GM18909 (cell line): ENCODE data around the gene CASQ2.

Experiments
- ATAC-seq: cut with Tn5 transposase; IDR thresholded peaks from one replicate; pipeline ENCODE4 v1.9.1; 2021; ENCODE audit warnings: mild to moderate bottlenecking; ENCODE audit not compliant: unreplicated experiment, poor library complexity

The CASQ2 gene

GRCh38 chr1:115669886-115670285 is 98.6 kb downstream of the CASQ2 start:
- ATAC-seq: no peak

DNA sequence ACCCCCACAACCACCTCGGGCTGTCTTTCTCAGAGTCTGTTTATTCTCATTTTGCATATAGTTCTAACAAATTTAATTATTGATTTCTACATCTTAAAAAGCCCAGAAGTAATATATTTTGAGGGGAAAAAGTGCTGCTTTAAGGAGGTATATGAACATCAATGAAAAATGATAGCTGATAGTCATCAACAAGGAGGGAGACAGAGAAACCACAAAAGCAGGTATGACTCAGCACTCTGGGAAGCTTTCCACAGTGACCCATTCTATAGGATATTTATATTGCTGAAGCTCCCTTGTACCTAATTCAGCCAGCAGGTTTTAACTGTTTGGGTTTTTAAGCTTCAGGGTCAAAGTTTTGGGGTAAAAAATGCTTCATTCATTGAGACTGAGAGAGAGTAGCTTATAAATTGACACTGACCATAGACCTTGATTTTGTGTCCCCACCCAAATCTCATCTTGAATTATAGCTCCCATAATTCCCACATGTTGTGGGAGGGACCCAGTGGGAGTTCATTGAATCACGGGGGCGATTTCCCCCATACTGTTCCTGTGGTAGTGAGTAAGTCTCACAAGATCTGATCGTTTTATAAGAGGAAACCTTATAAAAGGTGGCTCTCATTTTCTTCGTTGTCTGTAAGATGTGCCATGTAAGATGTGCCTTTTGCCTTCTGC is 99.4 kb downstream of the CASQ2 start:
- no peak for ATAC-seq

DNA sequence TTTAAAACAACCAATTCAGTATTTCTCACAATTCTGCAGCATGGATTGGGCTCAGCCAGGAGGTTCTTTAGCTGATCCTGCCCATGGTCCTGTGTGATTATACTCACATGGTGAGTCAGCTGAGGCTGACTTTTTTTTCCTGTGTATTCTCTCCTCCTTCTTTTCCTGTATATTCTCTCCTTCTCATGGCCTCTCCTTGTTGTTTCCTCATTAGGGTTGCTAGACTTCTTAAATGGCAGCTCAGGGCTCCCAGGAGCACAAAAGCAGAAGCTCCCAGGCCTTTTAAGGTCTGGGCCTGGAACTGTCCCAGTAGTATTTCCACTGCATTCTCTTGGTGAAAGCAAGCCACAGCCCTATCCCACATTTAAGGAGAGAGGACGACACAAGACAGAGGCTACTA is 99.9 kb downstream of the CASQ2 start:
- no peak for ATAC-seq

- no peak for ATAC-seq
Measured at GRCh38 chr1:115666702-115667101, 101.8 kb downstream of the CASQ2 start.

DNA sequence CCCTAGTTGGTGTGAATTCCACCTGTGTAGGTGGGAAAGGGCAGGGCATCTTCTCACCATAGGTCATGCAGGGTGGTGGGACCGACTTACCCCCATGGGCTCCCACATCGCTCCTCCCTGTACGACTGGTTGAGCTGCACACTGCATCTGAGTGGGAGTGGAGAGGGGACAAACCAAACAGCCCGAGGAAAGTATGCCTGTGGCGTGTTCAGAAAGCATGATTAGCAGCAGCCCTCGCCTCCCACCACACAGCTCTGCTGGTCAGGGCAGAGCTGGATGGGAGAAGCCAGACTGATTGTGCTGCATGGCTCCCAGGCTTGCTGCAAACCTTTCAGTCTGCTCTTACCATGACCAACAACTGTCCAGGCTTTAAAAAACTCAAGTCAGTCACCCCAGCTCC is 102.3 kb downstream of the CASQ2 start:
- ATAC-seq: no peak

- ATAC-seq: no peak
Measured at GRCh38 chr1:115665319-115666096, 103.0 kb downstream of the CASQ2 start.

DNA sequence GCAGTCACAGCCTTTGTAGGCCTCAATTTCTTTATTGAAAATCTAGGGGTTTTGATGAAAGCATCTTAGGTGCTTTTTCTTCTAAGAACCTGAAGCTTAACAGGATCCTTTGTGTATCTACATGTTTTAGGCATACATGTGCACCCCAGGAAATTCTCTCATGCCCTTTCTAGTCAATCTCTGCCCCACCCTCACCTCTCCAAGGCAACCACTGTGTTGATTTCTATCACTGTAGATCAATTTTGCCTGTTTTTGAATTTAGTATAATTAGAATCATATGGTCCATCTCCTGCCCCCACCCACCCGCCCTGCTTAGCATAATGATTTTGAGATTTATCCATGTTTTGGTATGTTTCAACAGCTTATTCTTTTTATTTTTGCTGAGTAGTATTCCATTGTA is 107.4 kb downstream of the CASQ2 start:
- ATAC-seq: no peak

DNA sequence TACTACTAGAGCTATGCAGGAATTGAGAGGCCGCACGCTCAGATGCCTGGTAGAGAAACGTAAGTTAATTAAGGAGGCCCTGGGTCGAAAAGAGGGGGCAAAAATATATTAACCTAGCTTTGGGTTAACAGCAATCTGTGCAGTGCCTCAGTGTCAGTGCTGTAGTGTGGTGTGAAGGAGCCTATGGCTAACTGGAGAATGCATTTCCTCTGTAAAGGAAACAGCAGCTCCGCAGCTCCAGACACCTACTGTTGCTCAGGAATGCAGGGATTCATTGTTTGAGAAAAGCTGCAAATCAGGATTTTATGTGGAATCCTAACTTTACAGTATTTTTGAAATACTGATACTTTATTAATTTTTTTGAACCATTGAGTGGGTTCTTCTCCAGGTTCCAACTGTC is 108.4 kb downstream of the CASQ2 start:
- ATAC-seq: no peak

DNA sequence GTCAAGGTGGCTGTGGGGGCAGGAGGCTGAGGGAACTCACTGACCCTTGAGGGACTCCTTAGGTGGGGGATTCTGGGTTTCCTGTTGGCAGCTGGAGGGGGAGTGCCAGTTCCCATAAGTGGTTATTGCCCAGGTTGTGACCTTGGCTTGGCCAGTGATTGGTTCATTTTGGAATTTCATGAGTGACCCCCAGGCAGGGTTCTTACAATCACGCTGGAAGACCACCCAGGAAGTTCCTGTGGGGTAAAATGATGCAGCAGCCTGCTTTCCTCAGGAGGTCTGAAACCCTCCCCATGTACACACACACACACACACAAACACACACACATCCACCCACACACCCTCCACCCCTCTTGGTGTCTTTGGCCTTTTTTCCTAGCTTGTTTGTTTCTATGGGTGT is 109.9 kb downstream of the CASQ2 start:
- ATAC-seq: no peak

DNA sequence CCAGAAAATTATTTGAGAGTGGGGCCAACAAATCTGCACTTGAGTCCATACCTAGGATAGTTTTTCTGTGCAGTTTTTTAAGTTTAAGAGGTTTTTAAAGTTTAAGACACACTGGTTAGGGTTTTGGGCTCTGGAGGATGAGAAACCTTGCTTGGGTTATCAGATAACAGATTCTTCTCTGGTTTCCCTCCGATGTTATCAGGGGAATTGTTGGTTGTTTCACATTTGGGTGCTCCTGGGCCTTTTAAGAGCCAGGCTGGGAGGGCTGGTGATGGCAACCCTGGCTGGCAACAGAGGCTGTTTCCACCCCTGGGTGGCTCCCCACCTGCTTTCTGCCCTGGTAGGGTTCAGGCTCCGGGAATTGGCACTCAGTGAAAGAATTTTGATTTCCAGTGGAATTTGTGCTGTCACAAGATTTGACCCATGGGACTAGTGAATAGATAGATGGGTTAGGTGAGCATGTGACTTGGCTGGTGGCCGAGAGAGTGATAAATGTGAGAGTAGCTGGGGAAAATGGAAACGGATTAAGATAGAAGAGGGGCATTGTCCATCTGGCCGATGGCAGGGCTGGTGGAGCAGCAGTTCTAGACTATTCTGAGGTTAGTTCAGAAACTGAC is 111.9 kb downstream of the CASQ2 start:
- ATAC-seq: no peak

GRCh38 chr1:115655916-115656315 is 112.6 kb downstream of the CASQ2 start:
- ATAC-seq: no peak

DNA sequence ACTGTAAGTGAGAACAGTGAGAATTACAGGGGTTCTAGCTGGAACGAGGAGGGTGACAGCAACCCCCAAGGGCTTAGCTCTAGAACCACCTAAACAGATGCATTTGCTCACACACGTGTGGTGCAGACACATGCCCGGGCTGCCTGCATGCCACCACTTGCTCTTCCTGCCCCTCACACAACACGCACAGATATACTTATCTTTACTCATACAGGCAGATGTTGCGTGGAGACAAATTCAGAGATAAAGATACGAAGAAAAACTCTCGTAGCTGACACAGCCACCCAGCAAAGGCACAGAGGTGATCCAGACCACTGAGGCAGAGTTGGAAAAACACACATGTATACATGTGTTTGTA is 113.2 kb downstream of the CASQ2 start:
- no peak for ATAC-seq

- ATAC-seq: no peak
Measured at GRCh38 chr1:115654663-115655305, 113.7 kb downstream of the CASQ2 start.

DNA sequence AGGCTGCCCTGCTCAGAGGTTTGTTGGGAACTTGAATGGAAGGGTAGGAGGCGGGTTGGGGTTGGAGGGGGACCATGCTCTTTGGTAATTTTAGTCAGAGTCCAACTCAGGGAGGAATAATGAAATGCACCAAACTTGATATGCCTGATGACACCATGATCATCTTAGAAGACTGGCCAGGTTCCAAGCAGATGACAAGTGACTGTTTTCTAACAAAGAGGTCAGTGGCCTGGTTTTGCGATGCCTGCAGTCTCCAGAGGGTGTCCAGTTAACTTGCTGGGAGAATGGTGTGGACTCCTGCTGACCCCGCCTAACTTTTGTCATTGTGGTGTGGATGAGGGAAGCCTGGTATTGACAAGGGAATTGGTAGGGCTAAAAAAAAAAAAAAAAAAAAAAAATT is 114.4 kb downstream of the CASQ2 start:
- no peak for ATAC-seq

DNA sequence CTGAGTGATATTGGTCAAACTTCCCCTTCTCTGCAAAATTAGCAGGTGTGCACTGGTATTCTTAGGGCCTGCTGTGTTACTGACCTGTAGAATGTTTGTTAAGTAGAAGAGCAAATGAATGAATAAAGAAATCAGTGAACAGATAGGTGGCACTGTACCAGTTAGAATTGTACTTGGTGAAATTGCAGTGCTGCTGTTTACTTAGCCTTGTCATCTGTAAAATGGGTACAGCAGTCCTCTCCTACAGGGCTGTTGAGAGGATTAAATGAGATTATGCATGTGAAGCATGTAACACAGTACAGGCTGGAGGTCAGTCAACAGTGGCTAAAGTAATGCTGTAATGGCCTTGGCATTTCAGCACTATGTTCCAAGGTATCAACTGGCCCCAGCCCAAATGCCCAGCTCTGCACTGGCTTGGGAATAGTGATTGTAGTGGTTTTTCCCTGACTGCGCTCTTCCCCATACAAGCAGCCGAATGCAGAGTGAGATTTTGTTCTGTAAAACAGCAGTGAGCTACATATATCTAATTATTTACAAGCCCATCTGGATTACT is 116.2 kb downstream of the CASQ2 start:
- ATAC-seq: no peak

- no peak for ATAC-seq
Measured at GRCh38 chr1:115651391-115651790, 117.1 kb downstream of the CASQ2 start.

- ATAC-seq: no peak
Measured at GRCh38 chr1:115650961-115651360, 117.6 kb downstream of the CASQ2 start.
